ENCODE measurements around the gene TXNDC11.

TXNDC11 gene

DNA sequence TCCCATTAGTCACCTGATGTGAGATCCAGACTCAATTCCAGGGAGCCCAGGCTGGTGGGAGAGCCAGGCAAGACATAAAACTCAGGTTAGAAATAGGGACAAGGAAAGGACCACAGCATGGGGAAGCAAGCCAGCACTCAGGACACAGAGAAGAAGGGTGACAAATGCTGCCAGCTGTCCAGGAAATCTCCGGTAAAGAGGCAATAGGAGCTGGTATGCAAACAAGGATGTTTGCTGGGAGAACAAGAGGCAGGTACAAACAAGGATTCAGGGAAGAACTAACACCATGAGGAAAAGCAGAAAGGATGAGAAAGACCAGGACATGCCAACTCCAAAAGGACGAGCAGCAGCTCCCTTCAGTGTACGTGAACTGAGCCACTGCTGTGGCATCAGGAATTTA lies 10.2 kb upstream of the TXNDC11 start:
- no peak for DNase-seq

DNA sequence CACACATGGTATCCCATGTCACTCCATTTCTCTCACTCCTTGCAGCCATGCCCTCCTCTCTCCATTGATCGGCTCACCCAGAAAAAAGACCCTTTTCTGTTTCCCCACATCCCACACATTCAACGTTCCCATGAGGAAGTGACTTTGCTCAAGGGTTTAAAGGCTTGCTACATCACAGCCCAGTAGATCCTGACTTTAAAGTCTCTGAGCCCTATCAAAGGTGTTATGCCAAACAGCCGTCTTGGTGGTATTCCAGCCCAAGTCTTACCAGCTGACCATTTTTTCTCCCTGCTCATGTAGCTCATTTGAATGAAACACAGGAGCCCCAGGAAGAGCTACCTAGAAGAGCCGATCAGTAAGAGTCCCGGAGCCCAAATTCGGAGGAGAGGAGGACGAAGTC lies 7.4 kb upstream of the TXNDC11 start:
- DNase-seq = no peak

DNA sequence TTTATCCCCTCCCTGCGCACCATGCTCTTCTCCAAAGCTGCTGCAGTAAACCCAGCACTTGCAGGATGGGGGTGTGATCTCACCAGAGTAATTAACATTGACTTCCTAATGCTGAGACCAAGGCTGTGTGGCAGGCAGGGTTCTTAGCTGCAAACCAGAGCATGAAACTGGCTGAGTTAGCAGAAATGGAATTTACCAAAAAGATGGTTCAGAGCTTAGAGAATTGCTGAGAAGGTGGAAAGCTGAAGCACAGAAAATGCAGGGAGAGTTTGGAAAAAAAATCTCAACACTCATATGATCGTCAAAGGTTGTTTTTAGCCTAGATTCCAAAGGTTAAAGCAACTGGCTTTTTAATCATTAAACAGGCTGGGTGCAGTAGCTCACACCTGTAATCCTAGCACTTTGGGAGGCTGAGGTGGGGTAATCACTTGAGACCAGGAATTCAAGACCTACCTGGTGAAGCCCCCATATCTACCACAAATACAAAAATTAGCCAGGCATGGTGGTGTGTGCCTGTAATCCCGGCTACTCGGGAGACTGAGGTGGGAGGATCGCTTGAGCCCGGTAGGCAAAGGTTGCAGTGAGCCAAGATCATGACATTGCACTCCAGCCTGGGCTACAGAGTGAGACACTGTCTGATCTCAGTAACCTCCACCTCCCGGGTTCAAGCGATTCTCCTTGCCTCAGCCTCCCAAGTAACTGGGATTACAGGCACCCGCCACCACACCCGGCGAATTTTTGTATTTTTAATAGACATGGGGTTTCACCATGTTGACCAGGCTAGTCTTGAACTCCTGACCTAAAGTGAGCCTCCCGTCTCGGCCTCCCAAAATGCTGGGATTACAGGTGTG lies 6.0 kb upstream of the TXNDC11 start:
- no peak for DNase-seq

DNA sequence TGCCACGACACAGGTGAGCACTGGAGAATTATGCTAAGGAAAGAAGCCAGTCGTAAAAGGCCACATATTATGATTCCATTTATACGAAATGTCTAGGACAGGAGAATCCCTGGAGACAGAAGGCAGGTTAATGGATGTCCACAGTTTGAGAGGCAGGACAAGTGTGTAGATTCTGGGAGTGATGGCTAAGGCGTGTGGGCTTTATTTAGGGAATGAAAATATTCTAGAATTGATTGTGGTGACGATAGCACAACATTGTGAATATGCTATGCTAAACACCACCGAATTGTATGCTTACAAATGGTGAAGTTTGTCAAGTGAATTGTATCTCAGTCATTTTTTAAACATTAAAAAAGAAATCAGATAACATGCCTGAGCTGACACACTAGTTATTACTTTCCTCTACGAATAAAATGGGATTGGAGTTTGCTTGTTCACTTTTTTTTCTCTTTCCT lies 5.3 kb upstream of the TXNDC11 start:
- DNase-seq = no peak

DNA sequence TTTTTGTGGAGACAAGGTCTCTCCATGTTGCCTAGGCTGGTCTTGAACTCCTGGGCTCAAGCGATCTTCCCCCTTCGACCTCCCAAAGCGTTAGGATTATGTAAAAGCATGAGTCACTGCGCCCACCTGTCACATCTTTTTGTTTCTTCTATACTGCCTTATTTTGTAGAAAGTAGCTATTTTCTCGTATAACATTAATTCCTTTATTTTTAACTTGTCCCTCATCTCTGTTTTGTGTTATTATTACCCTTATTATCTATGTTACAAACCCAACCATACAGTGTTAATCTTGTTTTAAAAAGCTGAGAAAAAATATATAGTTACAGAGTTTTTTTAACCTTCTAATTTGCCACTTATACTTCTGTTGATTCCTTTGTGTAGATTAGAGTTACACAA lies 1.4 kb upstream of the TXNDC11 start:
- no peak for DNase-seq

DNA sequence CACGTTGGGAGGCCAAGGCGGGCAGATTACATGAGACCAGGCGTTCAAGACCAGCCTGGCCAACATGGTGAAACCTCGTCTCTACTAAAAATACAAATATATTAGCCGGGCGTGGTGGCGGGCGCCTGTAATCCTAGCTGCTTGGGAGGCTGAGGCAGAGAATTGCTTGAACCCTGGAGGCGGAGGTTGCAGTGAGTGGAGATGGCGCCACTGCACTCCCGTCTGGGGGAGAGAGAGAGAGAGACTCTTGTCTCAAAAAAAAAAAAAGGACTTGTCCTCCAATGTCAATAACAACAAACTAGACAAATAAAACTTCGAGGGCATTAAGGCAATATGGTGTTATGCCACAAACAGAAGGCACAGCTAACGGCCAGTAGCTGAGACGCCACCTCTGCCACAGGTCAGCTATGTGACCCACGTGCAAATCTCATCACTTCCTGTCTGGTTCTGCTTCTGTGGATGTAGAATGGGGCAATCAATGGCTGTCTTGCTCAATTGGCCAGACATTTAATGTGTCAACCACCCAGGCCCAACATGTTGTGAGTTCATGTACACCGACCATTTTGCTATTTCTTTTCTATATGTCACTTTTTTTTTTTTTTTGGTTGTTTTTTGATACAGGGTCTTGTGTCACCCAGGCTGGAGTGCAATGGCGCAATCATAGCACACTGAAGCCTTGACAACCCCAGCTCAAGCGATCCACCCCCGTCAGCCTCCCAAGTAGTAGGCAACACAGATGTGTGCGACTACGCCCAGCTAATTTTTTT lies 834 bp upstream of the TXNDC11 start:
- no peak for DNase-seq

DNA sequence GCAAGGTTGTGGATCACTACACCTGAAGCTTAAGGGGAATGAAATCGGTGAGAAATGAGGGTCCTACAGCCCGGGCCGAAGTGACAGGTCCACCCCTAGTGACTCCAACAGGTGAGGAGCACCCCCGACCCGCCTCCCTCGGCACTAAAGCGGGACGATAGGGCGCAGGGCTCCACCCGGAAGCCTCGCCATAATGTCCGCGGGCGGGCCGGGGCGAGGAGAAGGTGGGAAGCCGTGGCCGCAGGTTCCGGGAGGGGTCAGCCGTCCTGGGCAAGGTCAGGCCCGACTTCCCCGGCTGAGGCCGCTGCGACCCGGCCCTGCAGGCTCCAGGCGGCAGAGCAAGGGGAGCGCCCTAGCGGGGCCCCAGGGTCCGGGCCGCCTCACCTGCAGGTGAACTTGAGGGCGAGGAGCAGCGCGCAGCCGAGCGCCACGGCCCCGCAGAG lies 543 bp downstream of the TXNDC11 start:
- no peak for DNase-seq

DNA sequence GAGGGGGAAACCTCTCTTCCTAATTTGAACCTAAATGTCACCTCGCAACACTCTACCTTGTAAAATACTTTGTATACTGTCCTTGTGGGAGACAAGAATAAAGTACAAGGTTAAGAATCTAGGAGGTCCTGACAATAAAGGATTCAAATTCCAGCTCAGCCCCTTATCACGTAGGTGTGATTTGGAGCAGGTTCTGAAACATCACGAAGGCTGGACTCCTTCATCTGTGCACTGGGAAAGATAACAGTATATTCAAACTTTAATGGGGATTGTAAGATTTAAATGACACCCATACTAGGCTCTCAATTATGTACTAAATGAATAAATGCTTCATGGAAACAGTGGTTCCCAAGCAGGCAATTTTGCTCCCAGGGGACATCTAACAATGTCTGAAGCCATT lies 2.1 kb downstream of the TXNDC11 start:
- DNase-seq = no peak

DNA sequence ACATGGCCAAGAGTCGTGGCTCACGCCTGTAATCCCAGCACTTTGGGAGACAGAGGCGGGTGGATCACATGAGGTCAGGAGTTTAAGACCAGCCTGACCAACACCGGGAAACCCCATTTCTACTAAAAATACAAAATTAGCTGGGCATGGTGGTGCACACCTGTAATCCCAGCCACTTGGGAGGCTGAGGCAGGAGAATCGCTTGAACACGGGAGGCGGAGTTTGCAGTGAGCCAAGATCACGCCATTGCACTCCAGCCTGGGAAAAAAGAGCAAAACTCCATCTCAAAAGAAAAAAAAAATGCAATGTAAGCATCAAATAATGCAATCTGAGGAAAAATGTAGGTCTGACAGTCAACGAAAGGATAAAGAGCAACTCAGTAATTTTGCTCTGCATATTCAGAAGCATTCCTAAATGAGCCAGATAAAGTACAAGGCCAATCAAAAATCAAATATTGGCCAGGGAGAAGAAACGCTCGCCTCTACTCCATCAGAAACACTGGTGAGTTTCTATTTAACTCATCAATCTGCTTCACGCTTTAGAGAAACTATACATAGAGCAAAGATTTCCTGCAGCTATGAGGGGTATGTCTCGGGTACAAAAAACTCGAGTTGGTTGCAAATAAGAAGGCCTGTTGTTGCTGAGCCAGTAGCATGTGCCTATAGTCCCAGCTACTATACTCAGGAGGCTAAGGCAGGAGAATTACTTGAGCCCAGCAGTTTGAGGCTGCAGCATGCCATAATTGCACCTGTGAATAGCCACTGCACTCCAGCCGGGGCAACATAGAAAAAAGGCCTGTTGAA lies 3.7 kb downstream of the TXNDC11 start:
- no peak for DNase-seq

DNA sequence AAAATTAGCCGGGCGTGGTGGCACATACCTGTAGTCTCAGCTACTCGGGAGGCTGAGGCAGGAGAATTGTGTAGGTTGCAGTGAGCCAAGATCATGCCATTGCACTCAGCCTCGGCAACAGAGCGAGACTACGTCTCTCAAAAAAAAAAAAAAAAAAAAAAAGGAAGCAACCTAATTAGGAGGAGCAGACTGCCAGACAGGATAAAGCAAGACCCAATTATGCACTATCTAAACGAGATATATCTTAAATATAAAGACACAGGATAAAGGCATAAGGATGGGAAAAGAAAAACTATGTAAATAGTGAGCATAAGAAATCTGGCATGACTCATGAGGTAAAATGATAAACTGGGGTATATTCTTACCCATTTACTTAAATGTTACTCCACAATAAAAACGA lies 4.9 kb downstream of the TXNDC11 start:
- no peak for DNase-seq

DNA sequence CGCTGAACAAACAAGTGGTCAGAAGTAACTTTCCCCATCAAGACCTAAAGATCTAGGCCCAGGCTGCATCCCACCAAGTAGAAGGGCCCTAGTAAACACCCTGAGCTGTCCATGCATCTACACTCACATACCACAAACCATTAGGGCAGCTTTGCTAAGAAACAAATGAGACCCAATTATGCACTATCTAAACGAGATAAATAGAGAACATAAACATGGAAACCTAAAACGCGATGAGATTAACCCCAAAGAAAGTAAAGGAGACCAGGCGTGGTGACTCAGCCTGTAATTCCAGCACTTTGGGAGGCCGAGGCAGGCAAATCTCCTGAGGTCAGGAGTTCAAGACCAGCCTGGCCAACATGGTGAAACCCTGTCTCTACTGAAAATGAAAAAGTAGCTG lies 5.8 kb downstream of the TXNDC11 start:
- no peak for DNase-seq

DNA sequence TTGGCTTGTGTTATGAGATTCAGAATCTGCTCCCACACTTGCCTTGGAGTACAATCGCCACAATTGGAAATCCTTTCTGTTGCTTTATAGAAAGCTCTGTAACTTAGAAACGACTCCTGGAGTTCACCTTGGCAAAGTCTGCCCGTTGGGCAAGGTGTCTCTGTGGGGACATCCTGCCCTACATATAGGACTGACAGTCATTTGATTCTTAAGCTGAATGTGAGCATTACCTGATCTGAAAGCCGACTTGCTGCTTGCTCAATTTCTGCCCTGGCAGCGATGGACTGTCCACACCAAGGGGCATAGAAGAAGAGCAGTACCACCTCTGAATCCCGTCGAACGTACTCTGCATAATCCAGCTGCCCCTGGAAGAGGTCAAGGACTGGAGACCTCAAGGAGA lies 6.9 kb downstream of the TXNDC11 start:
- DNase-seq = no peak

DNA sequence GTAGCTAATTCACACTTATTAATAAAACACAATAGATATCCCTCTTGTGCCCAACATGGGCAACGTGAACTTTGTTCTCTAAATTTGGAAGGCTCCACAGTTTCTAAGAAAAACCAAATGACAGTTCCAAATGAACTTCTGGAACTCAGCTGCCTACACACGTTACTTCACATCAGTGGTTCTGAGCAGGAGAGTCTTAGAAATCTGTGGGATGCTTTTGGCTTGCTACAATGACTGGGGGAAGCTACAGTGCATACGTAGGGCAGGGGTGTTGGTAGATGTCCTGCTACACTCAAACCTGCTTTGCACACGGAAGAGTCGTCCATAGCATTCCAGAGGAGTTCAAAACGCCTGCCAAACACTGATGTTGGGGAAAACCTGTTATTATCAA lies 8.0 kb downstream of the TXNDC11 start:
- no peak for DNase-seq

DNA sequence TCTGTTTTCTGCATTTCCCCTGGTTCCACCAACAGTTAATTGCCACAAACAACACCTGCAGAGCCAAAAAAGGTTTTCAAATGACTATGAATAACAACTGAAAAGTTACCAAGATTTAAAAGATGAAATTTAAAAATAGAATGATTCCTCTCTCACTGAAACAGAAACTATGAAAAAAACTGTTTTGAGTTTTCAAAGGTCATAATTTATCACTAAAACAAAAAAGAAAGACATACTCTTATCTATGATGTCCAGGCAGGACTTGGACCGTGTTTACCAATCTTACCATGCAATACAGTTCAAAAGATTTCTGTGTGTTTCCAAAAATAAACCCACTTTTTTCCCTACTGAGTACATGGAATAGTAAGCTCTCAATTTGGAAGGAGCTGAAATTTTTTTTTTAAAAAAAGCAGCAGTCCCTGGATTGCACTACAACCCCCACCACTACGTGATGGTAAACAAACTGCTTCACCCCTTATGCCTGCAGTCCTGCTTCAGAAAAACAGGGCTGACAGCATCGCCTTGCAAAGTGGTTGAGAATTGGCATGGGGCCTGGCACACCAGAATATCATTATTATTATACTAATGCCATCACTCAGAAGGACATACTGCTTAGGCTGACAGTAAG lies 8.5 kb downstream of the TXNDC11 start:
- no peak for DNase-seq

DNA sequence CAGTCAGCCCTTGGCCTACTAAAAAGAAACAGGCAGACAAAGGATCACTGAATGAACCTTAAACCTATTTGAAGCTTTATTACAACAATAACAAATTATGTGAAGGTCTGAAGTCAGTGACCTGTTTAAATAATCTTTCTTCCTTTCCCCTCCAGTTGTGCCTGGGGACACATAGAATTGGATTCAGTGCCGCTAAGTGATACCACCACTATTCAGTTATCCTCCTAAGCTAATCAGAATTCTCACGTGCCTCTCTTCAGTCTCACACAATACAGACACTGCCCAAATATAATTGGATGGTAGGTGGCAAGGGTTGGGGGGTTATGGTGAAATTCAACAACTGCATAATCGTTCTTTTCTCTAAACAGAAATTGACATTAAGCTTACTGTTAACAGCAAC lies 11.4 kb downstream of the TXNDC11 start:
- DNase-seq = no peak

DNA sequence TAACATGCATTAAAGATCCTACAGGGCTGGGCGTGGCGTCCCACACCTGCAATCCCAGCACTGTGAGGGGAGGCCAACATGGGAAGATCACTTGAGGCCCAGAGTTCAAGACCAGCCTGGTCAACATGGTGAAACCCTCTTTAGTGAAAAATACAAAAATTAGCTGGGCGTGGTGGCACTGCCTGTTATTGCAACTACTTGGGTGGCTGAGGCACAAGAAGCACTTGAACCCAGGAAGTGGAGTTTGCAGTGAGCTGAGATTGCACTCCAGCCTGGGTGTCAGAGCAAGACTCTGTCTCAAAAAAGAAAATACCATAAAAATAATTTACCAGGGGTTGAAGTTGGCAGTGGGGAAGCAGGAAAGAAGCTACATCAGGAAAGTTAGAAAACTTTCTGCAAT lies 12.9 kb downstream of the TXNDC11 start:
- no peak for DNase-seq

DNA sequence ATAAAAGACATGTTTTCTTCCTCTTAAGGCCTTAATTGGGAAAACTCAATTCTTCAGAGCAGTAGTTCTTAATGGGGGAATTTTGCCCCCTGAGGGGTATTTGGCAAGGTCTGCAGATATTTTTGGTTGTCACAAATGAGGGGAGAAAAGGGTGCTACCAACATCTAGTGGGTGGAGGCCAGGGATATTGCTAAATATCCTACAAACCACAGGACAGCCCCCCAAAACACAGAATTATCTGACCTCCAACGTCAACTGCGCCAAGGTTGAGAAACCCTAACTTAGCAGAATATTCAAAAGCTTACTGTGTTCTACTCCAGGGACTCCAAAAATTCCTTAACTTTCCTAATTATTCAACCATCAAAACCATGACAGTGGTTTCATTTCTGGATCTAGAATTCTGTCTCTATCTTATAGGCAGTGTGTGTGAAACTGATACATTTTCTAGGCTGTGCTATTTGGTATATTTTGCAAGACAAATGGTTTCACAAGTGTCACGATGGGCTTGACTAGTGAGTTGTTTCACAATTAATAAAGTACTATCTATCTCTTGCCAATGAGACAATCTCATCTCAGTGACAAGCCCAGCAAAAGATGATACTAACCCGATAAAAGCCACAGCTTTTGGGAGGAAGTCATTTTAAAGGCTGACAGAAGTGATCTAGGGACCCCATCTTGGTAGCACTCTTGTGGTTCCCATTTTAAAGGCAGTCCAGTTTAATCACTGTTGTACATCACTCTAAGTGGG lies 14.7 kb downstream of the TXNDC11 start:
- no peak for DNase-seq

DNA sequence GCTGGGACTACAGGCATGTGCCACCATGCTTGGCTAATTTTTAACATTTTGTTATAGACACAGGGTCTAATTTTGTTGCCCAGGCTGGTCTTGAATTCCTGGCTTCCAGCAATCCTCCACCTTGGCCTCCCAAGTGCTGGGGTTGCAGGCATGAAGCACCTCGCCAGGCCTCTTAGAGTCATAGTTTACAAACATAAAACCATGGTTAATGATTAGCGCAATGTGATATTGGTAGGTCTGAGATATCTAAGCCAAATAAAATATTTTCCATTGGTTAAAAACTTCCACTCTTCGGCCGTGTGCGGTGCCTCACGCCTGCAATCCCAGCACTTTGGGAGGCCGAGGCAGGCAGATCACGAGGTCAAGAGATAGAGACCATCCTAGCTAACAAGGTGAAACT lies 16.6 kb downstream of the TXNDC11 start:
- no peak for DNase-seq

DNA sequence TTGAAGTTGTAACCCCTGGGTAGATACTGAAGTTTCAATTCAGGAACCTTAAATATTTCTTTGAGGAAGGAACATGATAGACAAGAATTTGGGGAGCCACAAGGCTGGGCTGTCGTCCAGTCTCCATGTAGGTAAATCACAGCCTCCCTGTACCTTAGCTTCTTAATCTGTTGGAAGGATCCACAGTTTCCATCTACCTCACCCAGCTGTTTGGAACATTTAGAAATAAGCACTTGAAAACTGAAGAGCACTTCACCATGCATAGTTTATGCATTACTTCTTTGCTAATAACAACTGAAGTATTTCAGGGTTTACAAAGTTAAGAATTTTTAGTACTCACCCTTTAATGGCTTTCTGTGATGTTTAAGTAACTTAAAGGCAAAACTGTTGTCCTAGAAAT lies 17.2 kb downstream of the TXNDC11 start:
- no peak for DNase-seq

DNA sequence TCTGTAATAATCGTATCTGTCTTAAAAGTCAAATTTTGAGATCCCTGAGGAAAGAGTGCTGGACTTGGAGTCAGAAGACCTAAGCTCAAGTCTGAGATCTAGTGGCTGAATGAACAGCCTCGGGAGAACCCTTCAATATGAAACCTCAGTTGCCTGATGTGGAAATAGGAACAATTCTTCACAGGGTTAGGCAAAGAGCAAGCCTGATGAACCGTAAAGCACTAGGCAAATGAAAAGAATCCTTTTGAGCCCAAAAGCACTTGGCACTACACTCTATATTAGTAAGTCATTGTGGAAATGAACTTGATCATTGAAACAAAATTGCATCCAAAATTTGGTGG lies 20.2 kb downstream of the TXNDC11 start:
- DNase-seq = no peak

DNA sequence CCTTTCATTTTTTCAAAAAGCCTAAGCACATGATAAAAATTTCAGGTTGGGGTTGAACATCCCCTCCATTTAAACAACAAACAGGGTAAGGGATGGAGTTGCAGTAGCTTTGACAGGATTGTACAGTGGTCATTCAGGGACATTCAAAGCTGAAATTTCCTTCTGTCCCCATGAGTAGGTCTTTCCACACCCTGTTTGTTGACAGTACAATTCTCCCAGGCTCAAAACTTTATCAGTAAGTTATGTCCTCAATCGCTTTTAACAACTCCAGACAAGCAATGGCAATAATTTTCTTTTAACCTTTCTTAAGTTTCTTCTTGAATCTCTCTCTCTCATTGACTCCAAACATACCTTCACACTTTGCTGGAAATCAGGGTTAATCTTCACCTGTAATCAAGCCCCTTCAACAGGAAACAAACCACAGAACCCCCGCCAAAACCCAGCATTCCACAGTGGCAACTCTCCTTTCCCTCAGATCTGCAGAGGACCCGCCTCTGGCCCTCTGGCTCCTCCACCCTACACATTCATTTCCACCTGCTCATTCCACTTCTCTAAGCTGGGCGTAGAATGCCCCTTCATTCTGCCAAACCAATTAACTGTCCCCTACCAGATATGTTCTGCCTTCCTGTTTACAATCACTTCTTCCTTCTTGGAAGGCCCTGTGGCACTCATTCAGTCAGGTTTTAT lies 20.7 kb downstream of the TXNDC11 start:
- no peak for DNase-seq

DNA sequence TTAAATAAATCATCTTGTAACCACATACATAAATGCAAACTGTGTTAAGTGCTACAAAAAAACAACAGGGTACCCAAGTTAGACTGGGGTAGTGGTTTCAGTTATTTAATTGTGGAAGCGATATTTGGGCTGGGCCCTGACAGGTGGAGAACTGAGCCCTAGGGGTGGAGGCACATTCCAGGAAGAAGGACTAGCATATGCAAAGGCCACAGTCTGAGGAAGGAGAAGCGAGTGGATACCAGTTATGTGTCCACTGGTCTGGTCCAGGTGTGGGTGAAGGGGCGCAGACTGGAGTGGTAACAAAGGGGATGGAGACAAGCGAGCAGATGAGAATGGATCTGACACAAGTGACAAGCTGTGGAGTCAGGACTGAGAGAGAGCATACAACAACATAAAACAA lies 22.9 kb downstream of the TXNDC11 start:
- DNase-seq = no peak
